ENCODE data around the gene MED15. TPM values are rescaled to one million over a fixed set of nuclear protein-coding genes. Genes with fewer than 3 reads are reported as not detected.

The MED15 gene
- polyA plus RNA-seq, 1 experiment: 17.3 TPM

DNA sequence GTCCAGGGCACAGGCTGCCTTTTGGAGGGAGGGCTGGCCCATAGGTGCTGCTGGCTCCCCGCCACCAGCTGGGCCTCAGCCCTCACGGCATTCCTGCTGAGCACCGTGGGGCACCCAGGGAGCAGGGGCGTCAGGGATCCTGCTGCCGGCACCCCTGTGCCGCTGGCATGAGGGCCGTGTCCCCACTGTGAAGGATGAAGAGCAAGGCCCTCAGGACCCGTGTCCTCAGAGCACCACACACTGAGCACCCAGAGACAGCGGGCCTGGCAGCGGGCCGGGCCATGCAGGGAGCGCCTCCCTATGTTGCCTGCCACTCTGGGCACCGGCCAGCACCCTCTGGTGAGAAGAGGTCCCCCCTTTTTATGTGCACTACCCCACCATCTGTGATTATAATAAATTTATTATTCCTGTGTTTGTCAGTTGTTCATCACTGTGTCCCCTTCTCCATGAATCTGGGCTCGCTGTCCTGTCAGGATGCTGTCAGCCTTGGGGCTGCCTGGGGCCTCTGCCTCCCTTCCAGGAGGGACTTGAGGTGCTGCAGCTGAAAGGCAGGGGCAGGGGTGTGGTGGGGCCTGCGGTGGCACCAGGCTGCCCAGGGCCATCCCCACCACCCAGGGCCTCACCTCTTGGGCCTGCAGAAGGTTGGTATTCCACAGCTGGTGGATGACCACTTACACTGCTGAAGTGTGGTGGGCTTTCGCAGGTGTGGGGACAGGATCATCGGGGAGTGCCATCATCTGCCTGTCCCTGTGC, 80.0 kb downstream of the MED15 start:
- no peak for DNase-seq (ENCODE audit: low read depth, low spot score)
- Histone ChIP-seq H3K4me3 (ENCODE audit: low read depth, low read length) (no peak overlapping the region), H3K27ac (ENCODE audit: low read depth, low read length) (no peak overlapping the region), H3K27me3 (ENCODE audit: control insufficient read depth, insufficient read depth, low read length) (no peaks in the 10 kb centered on the region), H3K9me3 (ENCODE audit: control insufficient read depth, insufficient read depth, low read length) (no peaks in the 10 kb centered on the region; the same call in 1 of the 2 replicates)
- CTCF ChIA-PET: no interaction called here
- no peak for TF ChIP-seq CTCF (IDR thresholded peaks at IDR 0.05; ENCODE audit: low read depth, low read length)
- POLR2A ChIA-PET: no interaction called here

- Histone ChIP-seq H3K27ac (ENCODE audit: low read depth, low read length) (no peak overlapping the region), H3K9me3 (ENCODE audit: control insufficient read depth, insufficient read depth, low read length) (no peaks in the 10 kb centered on the region), H3K4me3 (ENCODE audit: low read depth, low read length) (no peak overlapping the region), H3K27me3 (ENCODE audit: control insufficient read depth, insufficient read depth, low read length) (no peaks in the 10 kb centered on the region)
- POLR2A ChIA-PET: no interaction called here
- DNase-seq (ENCODE audit: low read depth, low spot score): no peak
- no peak for TF ChIP-seq CTCF (IDR thresholded peaks at IDR 0.05; ENCODE audit: low read depth, low read length)
- CTCF ChIA-PET: no interaction called here
Observed at GRCh38 chr22:20588092-20588842, 80.9 kb downstream of the MED15 start.

DNA sequence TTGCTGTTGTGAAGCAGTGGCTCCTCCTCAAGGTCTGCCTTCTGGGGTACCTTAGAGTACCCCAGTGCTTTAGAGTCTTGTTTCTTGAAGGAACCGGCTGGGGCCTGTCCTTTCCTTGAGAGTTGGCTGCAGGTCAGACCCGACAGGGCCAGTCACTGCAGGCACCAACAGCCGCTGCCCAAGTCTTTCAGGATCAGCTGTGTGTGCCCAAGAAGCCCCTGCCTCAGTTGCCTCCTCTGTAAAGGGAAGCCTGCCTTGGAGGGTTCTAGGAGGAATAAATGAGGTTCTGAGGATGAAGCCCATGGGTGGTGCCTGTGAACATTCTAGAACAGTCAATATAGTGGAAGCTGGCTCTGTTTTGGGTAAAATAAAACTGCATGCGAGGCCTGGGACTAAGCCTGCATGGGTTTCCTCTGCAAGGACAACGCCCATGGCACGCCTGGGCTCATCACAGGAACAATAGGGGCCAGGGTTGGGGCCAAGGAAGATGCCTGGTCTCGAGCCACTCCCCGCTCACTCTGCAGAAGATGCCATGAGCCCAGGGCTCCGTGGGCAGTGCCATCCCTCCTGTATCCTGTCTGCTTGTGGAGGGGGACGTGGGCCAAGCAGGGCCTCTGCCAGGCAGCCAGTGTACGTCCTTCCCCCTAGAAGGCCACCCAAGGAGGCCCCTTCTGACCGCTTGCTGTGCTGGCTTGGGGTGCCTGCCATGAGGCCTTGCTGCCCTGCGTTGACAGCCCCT, 81.6 kb downstream of the MED15 start:
- TF ChIP-seq CTCF (IDR thresholded peaks at IDR 0.05; ENCODE audit: low read depth, low read length): no peak
- ChIA-PET CTCF (no interaction called here), POLR2A (no interaction called here)

GRCh38 chr22:20589614-20590476, 82.4 kb downstream of the MED15 start:
- H3K9me3 ChIP-seq (ENCODE audit: control insufficient read depth, insufficient read depth, low read length): no peaks in the 10 kb centered on the region
- CTCF ChIA-PET: interaction anchor here (0.7 kb wide), 1 partner anchor 413 kb away, joined by 3 read pairs; no protein-coding TSS in a partner anchor
- no peak for TF ChIP-seq CTCF (IDR thresholded peaks at IDR 0.05; ENCODE audit: low read depth, low read length)
- H3K27ac ChIP-seq (ENCODE audit: low read depth, low read length): no peak overlapping the region
- DNase-seq (ENCODE audit: low read depth, low spot score): no peak
- no peaks in the 10 kb centered on the region for H3K27me3 ChIP-seq (ENCODE audit: control insufficient read depth, insufficient read depth, low read length)
- H3K4me3 ChIP-seq (ENCODE audit: low read depth, low read length): no peak overlapping the region
- POLR2A ChIA-PET: no interaction called here

More for the DNA sequence above, 81.6 kb downstream of the MED15 start:
- Histone ChIP-seq H3K9me3 (ENCODE audit: control insufficient read depth, insufficient read depth, low read length) (no peaks in the 10 kb centered on the region), H3K4me3 (ENCODE audit: low read depth, low read length) (no peak overlapping the region), H3K27me3 (ENCODE audit: control insufficient read depth, insufficient read depth, low read length) (no peaks in the 10 kb centered on the region), H3K27ac (ENCODE audit: low read depth, low read length) (no peak overlapping the region)
- no peak for DNase-seq (ENCODE audit: low read depth, low spot score)
